GM23338 (cell line): ENCODE results near the gene RPP38. TPM values are rescaled to one million over a fixed set of nuclear protein-coding genes. Genes with fewer than 3 reads are reported as not detected.

ENCODE experiments used
- ATAC-seq: fragments of 200-7000 bp; cut with Tn5 transposase; 3 replicates; pipeline ENCODE4 v1.9.1; 2020
- DNase-seq: peaks from one replicate; pipeline ENCODE4 v3.0.0-alpha.2; 2015; ENCODE audit warnings: low spot score
- H2AFZ ChIP-seq: fragments of 200-600 bp; sonication (generic); 2 replicates; pipeline ENCODE4 v1.8.0; 2016; ENCODE audit warnings: antibody characterized with exemption, mild to moderate bottlenecking, moderate library complexity
- H3F3A ChIP-seq: fragments of 200-600 bp; sonication (generic); replicated peaks from 2 replicates; pipeline ENCODE4 v1.8.0; 2017; ENCODE audit warnings: antibody characterized with exemption, mixed run types, low read depth
- H3K27ac ChIP-seq: fragments of 200-600 bp; sonication (generic); 2 replicates; pipeline ENCODE4 v1.6.1; 2016; ENCODE audit warnings: low read depth
- H3K27me3 ChIP-seq: fragments of 200-600 bp; sonication (generic); 2 replicates; pipeline ENCODE4 v1.8.0; 2016; ENCODE audit warnings: mild to moderate bottlenecking, mixed run types, moderate library complexity; ENCODE audit not compliant: insufficient read depth
- H3K36me3 ChIP-seq: fragments of 200-600 bp; sonication (generic); 2 replicates; pipeline ENCODE4 v1.8.0; 2016; ENCODE audit warnings: mild to moderate bottlenecking; ENCODE audit not compliant: insufficient read depth
- H3K4me1 ChIP-seq: fragments of 200-600 bp; sonication (generic); 2 replicates; pipeline ENCODE4 v1.8.0; 2016; ENCODE audit warnings: mild to moderate bottlenecking, moderate library complexity; ENCODE audit not compliant: insufficient read depth
- H3K4me2 ChIP-seq: fragments of 200-600 bp; sonication (generic); 2 replicates; pipeline ENCODE4 v1.7.1; 2017; ENCODE audit warnings: mixed run types
- H3K4me3 ChIP-seq: fragments of 200-600 bp; sonication (generic); 2 replicates; pipeline ENCODE4 v1.6.1; 2016; ENCODE audit warnings: mixed run types
- H3K79me2 ChIP-seq: fragments of 200-600 bp; sonication (generic); replicated peaks from 2 replicates; pipeline ENCODE4 v1.8.0; 2017; ENCODE audit warnings: mild to moderate bottlenecking; ENCODE audit not compliant: insufficient read depth
- H3K9me2 ChIP-seq: fragments of 200-600 bp; sonication (generic); 2 replicates; pipeline ENCODE4 v1.8.0; 2017; ENCODE audit not compliant: insufficient read depth
- H4K20me1 ChIP-seq: fragments of 200-600 bp; sonication (generic); replicated peaks from 2 replicates; pipeline ENCODE4 v1.8.0; 2017; ENCODE audit warnings: mild to moderate bottlenecking; ENCODE audit not compliant: insufficient read depth
- H3K27ac Mint-ChIP-seq: 2 replicates; pipeline ENCODE4 v1.8.0; 2020; ENCODE audit warnings: inconsistent platforms, mild to moderate bottlenecking, moderate library complexity, mixed read lengths
- H3K27me3 Mint-ChIP-seq: 3 replicates; pipeline ENCODE4 v1.8.0; 2022; ENCODE audit warnings: low read depth, mild to moderate bottlenecking, moderate library complexity, mixed read lengths, inconsistent platforms; ENCODE audit not compliant: insufficient read depth, poor library complexity
- H3K36me3 Mint-ChIP-seq: 3 replicates; pipeline ENCODE4 v1.8.0; 2021; ENCODE audit warnings: low read depth, mild to moderate bottlenecking, inconsistent platforms, moderate library complexity, mixed read lengths
- H3K4me1 Mint-ChIP-seq: 3 replicates; pipeline ENCODE4 v1.8.0; 2020; ENCODE audit warnings: mild to moderate bottlenecking, inconsistent platforms, mixed read lengths
- H3K4me3 Mint-ChIP-seq: 3 replicates; pipeline ENCODE4 v1.8.0; 2021; ENCODE audit warnings: moderate library complexity, mild to moderate bottlenecking, inconsistent platforms, mixed read lengths
- H3K9me3 Mint-ChIP-seq: 3 replicates; pipeline ENCODE4 v1.8.0; 2020; ENCODE audit warnings: moderate library complexity, mild to moderate bottlenecking, inconsistent platforms, mixed read lengths
- CREB1 ChIP-seq: fragments of 250-450 bp; sonication (Bioruptor Pico); IDR thresholded peaks from 2 replicates; pipeline ENCODE4 v1.5.0; 2020; ENCODE audit warnings: low read depth, mild to moderate bottlenecking, moderate library complexity
- EZH2 ChIP-seq: fragments of 200-600 bp; sonication (generic); IDR thresholded peaks from one replicate; pipeline ENCODE4 v1.8.0; 2017; ENCODE audit warnings: antibody characterized with exemption, mild to moderate bottlenecking, low read depth; ENCODE audit not compliant: unreplicated experiment
- EZH2phosphoT487 ChIP-seq: fragments of 200-600 bp; sonication (generic); IDR thresholded peaks from one replicate; pipeline ENCODE4 v1.8.1; 2018; ENCODE audit warnings: antibody characterized with exemption; ENCODE audit not compliant: unreplicated experiment
- JUNB ChIP-seq: IDR thresholded peaks from one replicate; pipeline ENCODE4 v1.6.1; 2016; ENCODE audit warnings: antibody characterized with exemption; ENCODE audit not compliant: unreplicated experiment
- NANOG ChIP-seq: IDR thresholded peaks from 2 replicates; pipeline ENCODE4 v1.6.1; 2016; ENCODE audit warnings: antibody characterized with exemption, borderline replicate concordance
- POLR2AphosphoS5 ChIP-seq: IDR thresholded peaks from 2 replicates; pipeline ENCODE4 v1.6.1; 2016; ENCODE audit warnings: antibody characterized with exemption, low read depth
- STAT1 ChIP-seq: IDR thresholded peaks from one replicate; pipeline ENCODE4 v1.6.1; 2016; ENCODE audit warnings: antibody characterized with exemption; ENCODE audit not compliant: unreplicated experiment
- ZNF331 ChIP-seq: fragments of 250-450 bp; sonication (Bioruptor Pico); IDR thresholded peaks from 2 replicates; pipeline ENCODE4 v1.5.0; 2020; ENCODE audit warnings: low read depth, mild to moderate bottlenecking, moderate library complexity
- polyA plus RNA-seq: library from polyadenylated mRNA; unstranded; fragments of >200 nt; fragmentation: Nextera tagmentation; extraction: Ambion mirVana; gene quantifications from 2 replicates; pipeline ENCODE4 v1.2.1, GENCODE V29; 2016
- total RNA-seq: library from RNA; depleted of rRNA; stranded (reverse); fragments of >200 nt; shearing (Covaris generic); gene quantifications from 2 replicates; pipeline ENCODE4 v1.2.3, GENCODE V29; 2014
- TF ChIP-seq, protein P1 (sequence below): fragments of 250-450 bp; sonication (Bioruptor Pico); IDR thresholded peaks from 2 replicates; pipeline ENCODE4 v1.5.0; 2020; ENCODE audit warnings: mild to moderate bottlenecking, moderate library complexity
- TF ChIP-seq, protein P2 (sequence below): IDR thresholded peaks from 2 replicates; pipeline ENCODE4 v1.6.1; 2016; ENCODE audit warnings: antibody characterized with exemption
- TF ChIP-seq, protein P3 (sequence below): IDR thresholded peaks from one replicate; pipeline ENCODE4 v1.6.1; 2018; ENCODE audit warnings: antibody characterized with exemption; ENCODE audit not compliant: unreplicated experiment

Gene RPP38
- total and polyA plus RNA-seq, 2 experiments from 2014 or later = 20.1 to 50.7 TPM

DNA sequence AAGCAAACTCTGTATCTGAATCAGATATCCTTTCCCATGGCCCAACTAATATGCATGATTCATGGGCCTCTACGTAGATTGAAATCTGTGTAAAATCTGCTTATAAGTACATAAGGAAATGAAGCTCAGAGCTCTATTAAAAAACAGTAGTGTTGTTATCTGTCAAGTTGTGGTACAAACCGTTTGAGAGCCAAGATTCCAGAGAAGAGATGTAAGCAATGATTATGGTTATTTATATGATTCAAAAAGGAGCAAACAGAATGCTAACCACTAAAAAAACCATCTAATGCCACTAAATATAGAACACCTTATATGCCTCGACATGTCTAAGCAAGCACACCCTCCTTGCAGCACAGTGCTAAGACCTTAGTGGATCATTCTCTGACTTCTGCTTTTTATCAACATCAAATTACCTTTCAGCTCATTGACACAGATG lies 26.6 kb downstream of the RPP38 start:
- Mint-ChIP-seq H3K27me3 (peaks cover 2% of the 10 kb centered on the region), H3K36me3 (peaks cover 26% of the 10 kb centered on the region), H3K4me3 (no peak overlapping the region), H3K9me3 (peaks cover 3% of the 10 kb centered on the region; the same call in 1 of the 3 replicates), H3K4me1 (no peaks in the 10 kb centered on the region), H3K27ac (no peak overlapping the region)
- Histone ChIP-seq H3K27me3 (no peaks in the 10 kb centered on the region), H3K4me1 (no peaks in the 10 kb centered on the region), H3K4me2 (no peak overlapping the region), H3K9me2 (no peaks in the 10 kb centered on the region), H3K79me2 (no peaks in the 10 kb centered on the region), H4K20me1 (no peaks in the 10 kb centered on the region), H3K27ac (no peak overlapping the region), H2AFZ (no peak overlapping the region), H3K4me3 (no peak overlapping the region), H3F3A (no peaks in the 10 kb centered on the region), H3K36me3 (peaks cover 10% of the 10 kb centered on the region; the same call in 1 of the 2 replicates)
- DNase-seq (no peak), ATAC-seq (no peak)
- TF ChIP-seq ZNF331 (no peak), STAT1 (no peak), NANOG (no peak), CREB1 (CRISPR knock-in tag) (no peak), POLR2AphosphoS5 (no peak), EZH2phosphoT487 (no peak), EZH2 (no peak), JUNB (no peak)
- TF ChIP-seq, protein P1, sequence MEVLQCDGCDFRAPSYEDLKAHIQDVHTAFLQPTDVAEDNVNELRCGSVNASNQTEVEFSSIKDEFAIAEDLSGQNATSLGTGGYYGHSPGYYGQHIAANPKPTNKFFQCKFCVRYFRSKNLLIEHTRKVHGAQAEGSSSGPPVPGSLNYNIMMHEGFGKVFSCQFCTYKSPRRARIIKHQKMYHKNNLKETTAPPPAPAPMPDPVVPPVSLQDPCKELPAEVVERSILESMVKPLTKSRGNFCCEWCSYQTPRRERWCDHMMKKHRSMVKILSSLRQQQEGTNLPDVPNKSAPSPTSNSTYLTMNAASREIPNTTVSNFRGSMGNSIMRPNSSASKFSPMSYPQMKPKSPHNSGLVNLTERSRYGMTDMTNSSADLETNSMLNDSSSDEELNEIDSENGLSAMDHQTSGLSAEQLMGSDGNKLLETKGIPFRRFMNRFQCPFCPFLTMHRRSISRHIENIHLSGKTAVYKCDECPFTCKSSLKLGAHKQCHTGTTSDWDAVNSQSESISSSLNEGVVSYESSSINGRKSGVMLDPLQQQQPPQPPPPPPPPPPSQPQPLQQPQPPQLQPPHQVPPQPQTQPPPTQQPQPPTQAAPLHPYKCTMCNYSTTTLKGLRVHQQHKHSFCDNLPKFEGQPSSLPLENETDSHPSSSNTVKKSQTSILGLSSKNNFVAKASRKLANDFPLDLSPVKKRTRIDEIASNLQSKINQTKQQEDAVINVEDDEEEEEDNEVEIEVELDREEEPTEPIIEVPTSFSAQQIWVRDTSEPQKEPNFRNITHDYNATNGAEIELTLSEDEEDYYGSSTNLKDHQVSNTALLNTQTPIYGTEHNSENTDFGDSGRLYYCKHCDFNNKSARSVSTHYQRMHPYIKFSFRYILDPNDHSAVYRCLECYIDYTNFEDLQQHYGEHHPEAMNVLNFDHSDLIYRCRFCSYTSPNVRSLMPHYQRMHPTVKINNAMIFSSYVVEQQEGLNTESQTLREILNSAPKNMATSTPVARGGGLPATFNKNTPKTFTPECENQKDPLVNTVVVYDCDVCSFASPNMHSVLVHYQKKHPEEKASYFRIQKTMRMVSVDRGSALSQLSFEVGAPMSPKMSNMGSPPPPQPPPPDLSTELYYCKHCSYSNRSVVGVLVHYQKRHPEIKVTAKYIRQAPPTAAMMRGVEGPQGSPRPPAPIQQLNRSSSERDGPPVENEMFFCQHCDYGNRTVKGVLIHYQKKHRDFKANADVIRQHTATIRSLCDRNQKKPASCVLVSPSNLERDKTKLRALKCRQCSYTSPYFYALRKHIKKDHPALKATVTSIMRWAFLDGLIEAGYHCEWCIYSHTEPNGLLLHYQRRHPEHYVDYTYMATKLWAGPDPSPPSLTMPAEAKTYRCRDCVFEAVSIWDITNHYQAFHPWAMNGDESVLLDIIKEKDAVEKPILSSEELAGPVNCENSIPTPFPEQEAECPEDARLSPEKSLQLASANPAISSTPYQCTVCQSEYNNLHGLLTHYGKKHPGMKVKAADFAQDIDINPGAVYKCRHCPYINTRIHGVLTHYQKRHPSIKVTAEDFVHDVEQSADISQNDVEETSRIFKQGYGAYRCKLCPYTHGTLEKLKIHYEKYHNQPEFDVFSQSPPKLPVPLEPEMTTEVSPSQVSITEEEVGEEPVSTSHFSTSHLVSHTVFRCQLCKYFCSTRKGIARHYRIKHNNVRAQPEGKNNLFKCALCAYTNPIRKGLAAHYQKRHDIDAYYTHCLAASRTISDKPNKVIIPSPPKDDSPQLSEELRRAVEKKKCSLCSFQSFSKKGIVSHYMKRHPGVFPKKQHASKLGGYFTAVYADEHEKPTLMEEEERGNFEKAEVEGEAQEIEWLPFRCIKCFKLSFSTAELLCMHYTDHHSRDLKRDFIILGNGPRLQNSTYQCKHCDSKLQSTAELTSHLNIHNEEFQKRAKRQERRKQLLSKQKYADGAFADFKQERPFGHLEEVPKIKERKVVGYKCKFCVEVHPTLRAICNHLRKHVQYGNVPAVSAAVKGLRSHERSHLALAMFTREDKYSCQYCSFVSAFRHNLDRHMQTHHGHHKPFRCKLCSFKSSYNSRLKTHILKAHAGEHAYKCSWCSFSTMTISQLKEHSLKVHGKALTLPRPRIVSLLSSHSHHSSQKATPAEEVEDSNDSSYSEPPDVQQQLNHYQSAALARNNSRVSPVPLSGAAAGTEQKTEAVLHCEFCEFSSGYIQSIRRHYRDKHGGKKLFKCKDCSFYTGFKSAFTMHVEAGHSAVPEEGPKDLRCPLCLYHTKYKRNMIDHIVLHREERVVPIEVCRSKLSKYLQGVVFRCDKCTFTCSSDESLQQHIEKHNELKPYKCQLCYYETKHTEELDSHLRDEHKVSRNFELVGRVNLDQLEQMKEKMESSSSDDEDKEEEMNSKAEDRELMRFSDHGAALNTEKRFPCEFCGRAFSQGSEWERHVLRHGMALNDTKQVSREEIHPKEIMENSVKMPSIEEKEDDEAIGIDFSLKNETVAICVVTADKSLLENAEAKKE (CRISPR knock-in tag) = no peak
- TF ChIP-seq, protein P2, sequence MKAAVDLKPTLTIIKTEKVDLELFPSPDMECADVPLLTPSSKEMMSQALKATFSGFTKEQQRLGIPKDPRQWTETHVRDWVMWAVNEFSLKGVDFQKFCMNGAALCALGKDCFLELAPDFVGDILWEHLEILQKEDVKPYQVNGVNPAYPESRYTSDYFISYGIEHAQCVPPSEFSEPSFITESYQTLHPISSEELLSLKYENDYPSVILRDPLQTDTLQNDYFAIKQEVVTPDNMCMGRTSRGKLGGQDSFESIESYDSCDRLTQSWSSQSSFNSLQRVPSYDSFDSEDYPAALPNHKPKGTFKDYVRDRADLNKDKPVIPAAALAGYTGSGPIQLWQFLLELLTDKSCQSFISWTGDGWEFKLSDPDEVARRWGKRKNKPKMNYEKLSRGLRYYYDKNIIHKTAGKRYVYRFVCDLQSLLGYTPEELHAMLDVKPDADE = no peak
- TF ChIP-seq, protein P3, sequence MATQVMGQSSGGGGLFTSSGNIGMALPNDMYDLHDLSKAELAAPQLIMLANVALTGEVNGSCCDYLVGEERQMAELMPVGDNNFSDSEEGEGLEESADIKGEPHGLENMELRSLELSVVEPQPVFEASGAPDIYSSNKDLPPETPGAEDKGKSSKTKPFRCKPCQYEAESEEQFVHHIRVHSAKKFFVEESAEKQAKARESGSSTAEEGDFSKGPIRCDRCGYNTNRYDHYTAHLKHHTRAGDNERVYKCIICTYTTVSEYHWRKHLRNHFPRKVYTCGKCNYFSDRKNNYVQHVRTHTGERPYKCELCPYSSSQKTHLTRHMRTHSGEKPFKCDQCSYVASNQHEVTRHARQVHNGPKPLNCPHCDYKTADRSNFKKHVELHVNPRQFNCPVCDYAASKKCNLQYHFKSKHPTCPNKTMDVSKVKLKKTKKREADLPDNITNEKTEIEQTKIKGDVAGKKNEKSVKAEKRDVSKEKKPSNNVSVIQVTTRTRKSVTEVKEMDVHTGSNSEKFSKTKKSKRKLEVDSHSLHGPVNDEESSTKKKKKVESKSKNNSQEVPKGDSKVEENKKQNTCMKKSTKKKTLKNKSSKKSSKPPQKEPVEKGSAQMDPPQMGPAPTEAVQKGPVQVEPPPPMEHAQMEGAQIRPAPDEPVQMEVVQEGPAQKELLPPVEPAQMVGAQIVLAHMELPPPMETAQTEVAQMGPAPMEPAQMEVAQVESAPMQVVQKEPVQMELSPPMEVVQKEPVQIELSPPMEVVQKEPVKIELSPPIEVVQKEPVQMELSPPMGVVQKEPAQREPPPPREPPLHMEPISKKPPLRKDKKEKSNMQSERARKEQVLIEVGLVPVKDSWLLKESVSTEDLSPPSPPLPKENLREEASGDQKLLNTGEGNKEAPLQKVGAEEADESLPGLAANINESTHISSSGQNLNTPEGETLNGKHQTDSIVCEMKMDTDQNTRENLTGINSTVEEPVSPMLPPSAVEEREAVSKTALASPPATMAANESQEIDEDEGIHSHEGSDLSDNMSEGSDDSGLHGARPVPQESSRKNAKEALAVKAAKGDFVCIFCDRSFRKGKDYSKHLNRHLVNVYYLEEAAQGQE = no peak
